Stomach (tissue), 4 donors: ENCODE results near the gene PTCHD4.

Source experiments
- CTCF ChIP-seq, 7 experiments: fragments of 450-650 bp in 4 of 7; fragments of 200-600 bp in 3 of 7; sonication (generic) in 3 of 7; IDR thresholded peaks; one replicate each; pipeline ENCODE4 v1.5.1; 2016 to 2019; ENCODE audit warnings: antibody characterized with exemption in 7 of 7, control low read depth in 2 of 7, mild to moderate bottlenecking in 1 of 7
- EP300 ChIP-seq: sonication (generic); formaldehyde crosslinking; IDR thresholded peaks from one replicate; pipeline ENCODE4 v1.6.1; 2017; ENCODE audit warnings: antibody characterized with exemption
- POLR2A ChIP-seq, 4 donors: fragments of 450-650 bp; IDR thresholded peaks; one replicate each; pipeline ENCODE4 v1.6.1; 2016; ENCODE audit warnings: antibody characterized with exemption in 4 of 4, control low read depth in 2 of 4, mild to moderate bottlenecking in 1 of 4, moderate library complexity in 1 of 4

GRCh38 chr6:48071833-48072232, 39.2 kb downstream of the PTCHD4 start:
- TF ChIP-seq CTCF (IDR thresholded peaks at IDR 0.05) (no peak), POLR2A (IDR thresholded peaks at IDR 0.05) (no peak), EP300 (no peak)
